Measurements from ENCODE around the gene ATP2A3.

ATP2A3 gene

GRCh38 chr17:3990386-3991127, 26.3 kb upstream of the ATP2A3 start:
- DNase-seq: no peak

- no peak for DNase-seq
These were observed 25.0 kb upstream of the ATP2A3 start for GRCh38 chr17:3989041-3989886.

- DNase-seq: no peak
These were observed 24.2 kb upstream of the ATP2A3 start for GRCh38 chr17:3988297-3989040.

GRCh38 chr17:3986939-3987335, 22.7 kb upstream of the ATP2A3 start:
- no peak for DNase-seq

GRCh38 chr17:3986270-3986938, 22.2 kb upstream of the ATP2A3 start:
- DNase-seq: no peak

GRCh38 chr17:3985846-3986245, 21.6 kb upstream of the ATP2A3 start:
- no peak for DNase-seq

GRCh38 chr17:3983606-3984484, 19.6 kb upstream of the ATP2A3 start:
- no peak for DNase-seq

GRCh38 chr17:3982541-3983017, 18.3 kb upstream of the ATP2A3 start:
- DNase-seq: no peak

- DNase-seq: no peak
These were observed 17.9 kb upstream of the ATP2A3 start for GRCh38 chr17:3982113-3982512.

GRCh38 chr17:3981455-3981854, 17.2 kb upstream of the ATP2A3 start:
- DNase-seq: no peak

- DNase-seq: no peak
These were observed 16.3 kb upstream of the ATP2A3 start for GRCh38 chr17:3980381-3981014.

- no peak for DNase-seq
These were observed 15.0 kb upstream of the ATP2A3 start for GRCh38 chr17:3979290-3979611.

GRCh38 chr17:3978421-3979289, 14.4 kb upstream of the ATP2A3 start:
- no peak for DNase-seq

GRCh38 chr17:3977387-3977786, 13.2 kb upstream of the ATP2A3 start:
- no peak for DNase-seq

GRCh38 chr17:3976675-3977171, 12.5 kb upstream of the ATP2A3 start:
- no peak for DNase-seq

GRCh38 chr17:3974980-3975379, 10.7 kb upstream of the ATP2A3 start:
- no peak for DNase-seq

- no peak for DNase-seq
These were observed 10.0 kb upstream of the ATP2A3 start for GRCh38 chr17:3974138-3974687.

- DNase-seq: no peak
These were observed 9.4 kb upstream of the ATP2A3 start for GRCh38 chr17:3973495-3974137.

- DNase-seq: no peak
These were observed 8.7 kb upstream of the ATP2A3 start for GRCh38 chr17:3972931-3973330.
